Activated T-cell treated with anti-CD3 and anti-CD28 coated beads for 4 hours (primary cell): ENCODE results near the gene MAB21L4.

ENCODE experiments used
- DNase-seq: peaks from one replicate; pipeline ENCODE4 v3.0.0-alpha.2; 2020

Gene MAB21L4

DNA sequence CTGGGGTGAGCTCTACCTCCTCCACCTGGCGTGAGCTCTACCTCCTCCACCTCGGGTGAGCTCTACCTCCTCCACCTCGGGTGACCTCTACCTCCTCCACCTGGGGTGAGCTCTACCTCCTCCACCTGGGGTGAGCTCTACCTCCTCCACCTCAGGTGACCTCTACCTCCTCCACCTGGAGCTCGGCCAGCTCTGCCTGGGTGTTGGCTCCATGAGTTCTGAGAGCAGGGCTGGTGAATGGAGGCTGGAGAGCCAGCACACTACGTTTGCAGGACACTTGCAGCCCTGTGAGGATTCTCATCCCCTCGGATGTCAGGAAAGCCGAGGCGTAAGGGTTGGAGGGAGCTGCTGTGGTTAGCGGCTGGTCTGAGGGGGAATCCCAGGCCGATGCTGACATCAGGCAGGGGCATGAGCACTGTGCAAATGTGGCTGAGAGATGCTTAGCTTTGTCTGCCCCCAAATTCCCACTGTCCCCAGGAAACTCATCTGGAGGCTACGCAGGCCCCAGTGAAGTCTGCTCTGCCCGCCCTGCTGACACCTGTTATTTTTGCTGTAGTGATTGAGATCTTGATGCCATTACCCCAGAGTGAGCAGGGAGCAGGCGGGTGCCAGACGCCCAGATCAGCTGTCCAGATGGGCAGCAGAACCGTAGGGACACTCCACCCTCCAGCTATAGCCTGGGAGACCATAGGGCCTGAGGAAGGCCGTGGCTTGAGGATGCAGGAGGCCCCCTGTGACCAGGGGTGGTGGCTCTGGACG lies 13.4 kb upstream of the MAB21L4 start:
- no peak for DNase-seq

DNA sequence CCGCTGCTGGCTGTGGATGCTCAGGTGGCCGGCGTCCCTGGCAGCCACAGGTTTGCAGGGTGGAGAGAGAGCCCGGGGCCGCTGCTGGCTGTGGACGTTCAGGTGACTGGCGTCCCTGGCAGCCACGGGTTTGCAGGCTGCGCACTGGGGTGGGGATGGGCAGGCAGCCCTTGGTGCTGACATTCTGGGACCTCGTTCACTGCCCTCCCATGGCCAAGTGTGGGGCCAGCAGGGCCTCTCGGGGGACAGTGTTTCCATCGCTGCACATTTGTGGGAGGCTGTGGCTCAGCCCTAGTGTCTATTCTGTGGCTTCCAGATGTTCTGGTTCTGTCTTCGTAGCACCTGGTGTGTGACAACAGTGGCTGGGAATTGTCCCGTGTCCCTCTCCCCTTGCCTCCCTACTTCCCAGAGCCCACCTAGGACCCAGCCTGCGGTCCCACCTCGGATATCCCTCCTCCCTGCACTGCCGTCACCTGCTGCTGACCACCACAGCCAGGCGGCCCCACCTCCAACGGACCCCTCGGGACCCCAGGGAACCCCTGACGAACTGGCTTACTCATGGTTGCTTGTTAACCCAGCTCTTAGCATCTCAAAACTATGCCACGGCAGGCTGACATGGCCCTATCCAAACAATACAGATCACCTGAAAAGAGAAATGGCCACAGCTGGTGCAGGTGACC lies 11.1 kb upstream of the MAB21L4 start:
- no peak for DNase-seq

DNA sequence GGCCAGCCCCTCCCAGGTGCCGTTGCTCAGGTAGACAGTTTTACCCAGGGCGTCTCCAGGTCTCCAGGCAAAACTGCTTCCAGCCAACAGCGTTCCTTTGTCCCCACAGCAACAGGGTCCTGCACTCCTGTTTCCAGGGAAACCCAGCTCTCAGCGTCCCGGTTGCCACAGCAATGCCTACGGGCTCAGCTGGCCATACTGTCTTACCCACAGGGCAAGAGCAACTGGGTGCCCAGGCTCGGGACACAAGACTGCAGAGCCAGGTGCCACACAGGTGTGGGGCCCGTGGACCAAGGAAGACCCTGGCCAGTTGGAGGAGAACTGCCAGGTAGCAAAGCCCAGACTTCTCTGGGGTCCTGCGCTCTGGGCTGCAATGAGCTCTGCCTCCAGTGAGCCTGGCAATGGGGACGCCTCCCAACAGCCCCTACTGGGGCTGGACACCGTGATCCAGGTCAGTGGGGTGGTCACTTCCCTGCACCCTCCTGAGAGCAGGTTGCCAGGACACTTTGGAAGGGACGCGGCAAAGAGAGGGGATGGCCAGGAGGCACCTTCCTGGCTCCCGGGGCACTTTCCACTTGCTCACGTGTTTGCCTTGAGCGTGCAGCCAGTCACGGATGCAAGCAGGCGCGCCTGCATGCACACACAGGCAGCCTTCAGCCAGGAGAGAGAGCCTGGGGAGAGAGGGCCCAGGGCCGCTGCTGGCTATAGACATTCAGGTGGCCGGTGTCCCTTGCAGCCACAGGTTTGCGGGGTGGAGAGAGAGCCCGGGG lies 10.4 kb upstream of the MAB21L4 start, which contains the start of gene CROCC2:
Gene CROCC2, plus strand, starts transcription at position 196 of the 770 bp plus-strand sequence. Its CDS starts 178 bp downstream, at position 374.
- no peak for DNase-seq

DNA sequence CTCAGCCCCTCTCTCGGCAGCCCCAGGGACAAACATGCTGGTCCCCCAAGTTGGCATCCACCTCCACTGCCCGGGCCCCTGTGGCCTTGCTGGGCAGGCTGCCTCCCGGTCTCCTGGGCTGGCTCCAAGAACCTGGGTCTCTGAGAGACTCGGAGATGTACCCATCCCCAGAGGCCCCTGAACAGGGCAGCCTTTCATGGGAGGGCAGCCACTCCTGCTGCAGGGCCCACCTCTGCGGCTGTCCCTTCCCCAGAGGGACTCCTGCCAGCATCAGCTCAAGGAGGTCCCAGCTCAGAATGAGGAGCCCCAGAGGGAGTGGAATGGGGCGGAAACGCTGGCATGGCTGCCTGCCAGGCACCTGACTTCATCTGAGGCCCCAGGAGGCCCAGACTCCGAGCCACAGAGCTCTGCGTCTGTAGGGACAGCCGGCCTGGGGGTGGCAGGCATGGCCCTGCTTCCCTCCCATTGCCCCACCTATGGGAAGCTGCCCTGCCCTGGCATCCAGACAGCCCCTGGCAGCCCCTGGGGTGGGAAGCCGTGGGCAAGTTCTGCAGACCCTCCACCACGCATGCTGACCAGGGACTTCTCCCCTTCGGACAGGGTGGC lies 9.3 kb upstream of the MAB21L4 start:
- DNase-seq: no peak

DNA sequence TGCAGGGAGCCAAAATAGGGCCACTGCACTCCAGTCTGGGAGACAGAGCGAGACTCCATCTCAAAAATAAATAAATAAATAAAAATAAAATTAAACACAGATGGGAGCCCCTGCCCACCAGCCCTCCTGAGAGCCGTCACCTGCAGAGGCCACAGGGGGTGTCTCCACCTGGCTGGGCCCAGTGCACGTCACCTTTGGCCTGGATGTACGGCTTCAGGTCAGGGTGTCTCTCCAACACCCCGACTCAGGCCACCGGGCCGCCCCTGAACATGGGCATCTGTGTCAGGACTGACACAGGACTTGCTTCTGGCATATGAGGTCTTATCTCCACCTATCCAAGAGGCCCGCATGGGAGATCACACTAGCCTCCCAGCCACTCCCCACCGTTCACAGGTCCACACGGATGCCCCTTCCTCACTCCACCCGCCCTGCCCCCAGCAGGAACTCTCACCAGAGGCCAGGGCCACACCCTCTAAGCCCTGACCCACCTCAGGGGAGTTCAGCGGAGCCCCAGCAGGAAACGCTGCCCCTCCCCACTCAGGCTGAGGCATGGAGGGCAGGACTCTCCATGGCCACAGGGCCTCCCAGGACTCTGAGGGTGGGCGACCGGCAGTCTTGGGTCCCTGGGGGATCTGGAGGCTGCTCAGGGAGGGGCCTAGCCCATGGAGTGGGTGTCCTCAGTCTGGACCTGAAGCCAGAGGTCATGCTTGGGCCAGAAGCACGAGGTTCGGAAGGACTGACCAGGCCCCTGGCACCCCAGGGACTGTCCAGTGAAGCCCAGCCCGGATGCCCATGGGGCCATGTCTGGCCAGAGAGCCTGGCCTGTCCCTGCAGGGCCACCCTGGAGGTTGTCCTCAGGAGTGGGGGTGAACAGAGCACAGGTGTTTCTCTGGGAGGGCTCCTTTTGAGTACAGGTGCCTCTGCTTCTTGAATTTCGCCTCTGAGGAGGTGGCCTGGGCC lies 8.5 kb upstream of the MAB21L4 start:
- DNase-seq: no peak

DNA sequence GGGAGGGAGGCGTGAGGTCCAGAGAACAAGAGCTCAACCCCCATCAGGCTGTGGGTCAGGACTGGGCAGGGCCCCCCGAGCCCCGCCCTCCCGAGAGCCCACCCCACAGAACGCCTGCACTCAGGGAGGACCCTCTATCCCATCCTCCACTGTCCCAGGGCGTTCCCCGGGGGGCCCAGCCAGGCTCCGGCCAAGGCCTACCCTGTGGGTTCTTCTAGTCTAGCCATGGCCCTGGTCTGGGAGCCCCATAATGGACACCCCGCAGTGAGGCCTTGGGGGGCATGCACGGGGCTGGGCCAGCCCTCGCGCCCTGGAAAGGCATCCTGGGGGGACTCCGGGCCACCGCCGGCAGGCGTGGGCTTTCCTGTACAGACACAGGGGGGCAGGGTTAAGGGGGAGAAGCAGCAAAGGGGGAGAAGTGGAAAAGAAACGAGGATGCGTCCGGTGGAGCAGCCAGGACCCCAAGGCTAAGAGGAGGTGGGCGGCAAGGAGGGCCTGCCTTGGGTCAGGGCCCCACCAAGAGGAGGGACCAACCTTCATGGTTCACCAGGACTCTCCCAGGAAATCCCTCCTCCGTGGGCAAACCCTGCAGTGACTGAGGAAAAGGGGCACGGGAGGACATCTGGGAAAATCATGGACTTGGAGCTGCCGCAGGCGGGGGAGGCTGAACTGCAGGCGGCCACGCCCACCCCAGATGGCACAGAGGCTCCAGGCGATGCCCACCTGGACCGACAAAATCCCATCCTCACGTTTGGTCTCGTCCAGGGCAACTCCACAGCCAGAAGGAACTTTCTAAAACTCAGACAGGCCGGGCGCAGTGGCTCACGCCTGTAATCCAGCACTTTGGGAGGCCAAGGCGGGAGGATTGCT lies 7.5 kb upstream of the MAB21L4 start:
- DNase-seq: no peak

DNA sequence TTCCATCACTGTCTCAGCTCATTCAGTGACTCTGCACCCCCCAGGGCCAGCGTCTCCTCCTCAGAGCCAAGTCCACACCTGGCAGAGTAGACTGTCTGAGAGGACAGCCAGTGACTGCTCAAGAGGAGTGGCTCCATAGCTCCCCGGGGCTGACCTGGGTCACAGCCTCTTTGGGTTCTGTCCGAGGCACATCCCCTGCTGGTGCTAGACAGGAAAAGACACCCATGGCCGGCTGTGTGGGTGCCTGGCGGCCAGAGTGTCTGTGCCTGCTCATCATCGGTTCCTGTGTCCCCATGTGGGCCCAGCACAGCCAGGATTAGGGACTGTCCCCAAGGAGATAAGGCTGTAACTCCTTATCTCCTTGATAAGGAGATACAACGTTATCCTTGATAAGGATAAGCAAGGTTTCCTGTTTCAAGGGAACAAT lies 6.7 kb upstream of the MAB21L4 start:
- DNase-seq: no peak

DNA sequence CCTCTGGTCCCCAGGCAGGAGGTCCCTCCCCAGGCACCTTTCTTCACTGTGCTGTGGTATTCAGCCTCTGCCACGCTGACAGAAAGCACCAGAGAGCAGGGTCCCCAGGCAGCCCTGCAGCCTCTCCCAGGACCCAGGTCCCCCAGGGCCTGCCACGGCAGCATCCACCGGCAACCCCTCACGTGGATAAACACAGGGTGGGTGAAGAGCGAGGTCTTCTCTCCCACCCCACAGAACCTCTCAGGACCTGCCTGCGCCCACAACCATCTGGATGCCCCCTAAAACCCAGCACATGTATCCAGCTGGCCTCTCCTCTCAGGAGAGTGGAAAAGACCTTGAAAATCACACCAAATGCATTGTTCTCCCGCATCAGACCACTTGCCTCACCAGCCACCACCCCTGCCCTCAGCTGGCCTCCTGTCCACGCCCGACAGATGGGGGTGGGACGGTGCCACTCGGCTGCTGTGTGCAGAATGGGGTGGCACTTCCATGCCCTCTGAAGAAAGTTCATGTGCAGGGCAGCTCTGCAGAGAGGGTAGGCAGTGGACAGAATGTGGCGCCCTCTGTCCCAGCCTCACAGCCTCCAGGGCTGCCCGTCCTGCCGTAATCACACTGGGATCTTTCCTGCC lies 6.1 kb upstream of the MAB21L4 start:
- DNase-seq: no peak

DNA sequence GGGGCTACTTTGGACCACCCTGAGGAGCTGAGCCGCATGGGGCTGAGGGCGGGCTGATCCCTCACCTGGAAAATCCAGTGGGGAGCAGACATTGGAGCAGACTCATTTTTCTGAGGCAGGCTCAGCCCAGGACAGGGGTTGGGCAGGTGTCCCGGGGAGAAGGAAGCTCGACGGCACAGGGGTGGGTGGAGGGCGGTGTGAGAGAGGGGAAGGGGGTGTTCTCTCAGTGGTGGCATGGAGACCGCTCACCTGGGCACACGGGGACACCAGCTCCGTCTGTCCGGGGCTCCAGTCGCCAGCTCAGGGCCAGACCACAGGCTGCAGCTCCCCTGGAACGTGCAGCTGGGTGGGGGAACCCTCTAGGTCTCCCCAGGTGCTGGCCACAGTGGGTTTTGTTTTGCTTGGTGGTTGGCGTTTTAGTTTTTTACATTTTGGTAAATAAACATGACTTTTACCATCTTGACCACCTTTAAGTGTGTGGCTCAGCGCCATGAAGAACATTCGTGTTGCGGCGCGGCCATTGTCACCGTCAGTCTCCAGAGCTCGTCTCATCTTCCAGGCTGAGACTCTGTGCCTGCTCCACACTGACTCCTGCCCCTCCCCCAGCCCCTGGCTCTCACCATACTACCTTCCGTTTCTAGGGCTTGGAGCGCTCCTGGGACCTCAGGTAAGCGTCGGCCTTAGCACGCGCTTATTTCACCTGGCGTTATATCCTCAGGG lies 4.3 kb upstream of the MAB21L4 start:
- no peak for DNase-seq

DNA sequence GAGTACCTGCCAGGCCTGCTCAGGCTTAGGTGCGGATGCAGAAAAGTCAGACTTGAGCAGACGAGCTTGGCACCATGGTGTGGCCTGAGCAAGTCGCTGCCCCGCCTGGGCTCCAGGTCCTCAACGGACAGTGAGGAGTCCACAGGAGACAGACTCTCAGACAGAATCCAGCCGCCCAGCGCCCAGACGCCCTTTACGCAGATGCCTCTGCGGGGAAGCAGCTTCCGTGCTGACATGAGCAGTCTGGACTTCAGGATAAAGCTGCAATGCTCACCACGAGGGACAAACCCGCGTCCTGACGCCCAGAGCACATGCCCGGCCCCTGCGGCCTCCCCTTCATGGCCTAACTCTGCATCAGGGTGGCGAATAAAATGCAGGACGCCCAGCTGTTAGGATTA lies 3.5 kb upstream of the MAB21L4 start:
- no peak for DNase-seq

DNA sequence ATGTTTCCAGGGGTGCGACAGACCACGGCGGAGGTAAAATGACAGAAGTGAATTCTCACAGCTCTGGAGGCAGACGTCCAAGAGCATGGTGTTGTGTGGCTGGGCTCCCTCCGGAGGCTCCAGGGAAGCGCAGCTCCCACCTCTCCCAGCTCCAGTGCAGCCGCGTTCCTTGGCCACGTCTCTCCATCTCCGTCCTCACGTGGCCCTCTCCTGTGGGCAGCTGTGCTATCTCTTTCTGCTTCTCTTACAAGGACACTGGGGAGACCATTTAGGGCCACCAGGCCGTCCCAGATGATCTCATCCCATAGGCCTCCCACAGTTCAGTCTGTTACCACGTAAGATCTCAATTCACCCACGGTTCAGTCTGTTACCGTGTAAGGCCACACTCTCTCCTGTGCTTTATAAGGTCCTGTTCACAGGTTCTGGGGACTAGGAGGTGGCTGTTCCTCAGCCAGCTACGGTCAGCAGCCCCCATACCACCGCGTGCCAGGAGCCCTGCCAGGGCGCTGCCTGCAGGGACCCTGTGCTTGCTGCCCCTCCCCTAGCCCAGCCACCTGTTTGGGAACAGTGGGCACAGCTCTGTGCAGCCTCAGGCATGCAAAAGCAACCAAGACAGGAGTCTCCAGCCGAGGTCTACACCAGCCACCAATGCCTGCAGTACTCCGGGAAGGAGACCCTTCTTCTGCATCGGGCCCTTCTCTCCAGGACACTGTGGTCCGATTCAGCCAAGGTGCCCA lies 2.9 kb upstream of the MAB21L4 start:
- DNase-seq: no peak

DNA sequence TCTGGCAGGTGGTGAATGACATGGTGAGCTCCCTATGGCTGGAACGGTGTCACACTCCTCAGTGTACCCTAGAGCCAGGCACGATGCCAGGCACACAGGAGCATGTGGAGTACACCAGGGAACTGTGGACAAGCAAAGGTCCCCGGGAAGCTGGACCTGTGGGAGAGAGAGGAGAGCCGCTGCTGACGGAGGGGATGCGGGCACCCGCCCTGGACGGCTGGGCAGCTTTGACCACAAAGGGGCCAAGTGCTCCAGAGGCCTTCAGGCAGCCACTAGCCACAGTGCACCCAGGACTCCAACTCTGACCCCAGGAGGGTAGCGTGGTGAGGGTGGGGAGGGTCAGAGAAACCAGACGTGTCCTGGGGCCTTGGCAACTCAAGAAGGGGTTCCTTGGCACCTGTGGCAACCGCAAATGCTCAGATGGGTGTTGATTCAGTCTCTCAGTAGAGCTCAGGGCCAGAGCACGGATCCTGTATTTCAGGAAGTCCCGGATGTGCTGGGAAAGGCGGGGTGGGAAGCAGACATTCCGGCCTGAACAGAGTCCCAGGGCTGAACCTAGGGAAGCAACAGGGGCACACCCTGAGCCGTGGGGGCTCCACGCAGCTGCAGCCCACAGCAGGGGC lies 2.3 kb upstream of the MAB21L4 start:
- DNase-seq: no peak

DNA sequence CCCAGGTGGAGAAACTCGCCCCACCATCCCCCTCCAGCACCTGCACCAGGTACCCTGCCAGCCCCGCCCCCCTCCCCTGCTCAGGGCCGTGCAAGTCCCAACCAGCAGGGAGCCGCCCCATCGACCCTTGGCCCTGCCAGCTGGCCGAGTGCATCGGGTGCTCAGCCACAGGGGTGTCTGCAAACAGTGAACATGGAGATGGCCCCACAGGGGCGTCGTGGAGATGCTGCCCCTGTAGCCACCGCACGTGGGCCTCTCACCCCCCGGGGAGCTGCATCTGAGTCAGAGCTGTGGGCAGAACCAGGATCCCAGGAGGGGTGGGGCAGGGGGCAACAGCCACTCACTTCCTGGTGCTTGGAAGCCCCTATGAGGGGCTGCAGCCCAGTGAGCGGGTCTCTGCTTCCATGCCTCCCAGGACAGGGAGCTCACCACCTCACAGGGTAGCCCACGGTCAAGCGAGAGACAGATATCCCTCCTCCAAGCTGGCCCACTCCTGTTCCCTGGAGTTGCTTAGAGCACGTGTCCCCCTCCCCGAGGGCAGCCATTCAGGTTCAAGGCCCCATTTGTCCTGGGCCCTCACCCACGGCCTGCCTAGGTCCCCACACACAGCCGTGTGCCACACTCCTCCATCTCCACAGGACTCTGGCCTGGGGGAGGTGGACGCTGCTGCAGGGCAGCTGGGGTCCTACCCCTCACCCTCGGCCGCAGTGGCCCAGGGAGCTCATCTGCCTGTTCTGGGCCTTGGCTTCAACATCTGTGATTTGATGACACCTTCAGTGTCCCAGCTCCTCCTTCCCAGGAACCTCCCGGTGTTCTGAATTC lies 1.1 kb upstream of the MAB21L4 start:
- no peak for DNase-seq

DNA sequence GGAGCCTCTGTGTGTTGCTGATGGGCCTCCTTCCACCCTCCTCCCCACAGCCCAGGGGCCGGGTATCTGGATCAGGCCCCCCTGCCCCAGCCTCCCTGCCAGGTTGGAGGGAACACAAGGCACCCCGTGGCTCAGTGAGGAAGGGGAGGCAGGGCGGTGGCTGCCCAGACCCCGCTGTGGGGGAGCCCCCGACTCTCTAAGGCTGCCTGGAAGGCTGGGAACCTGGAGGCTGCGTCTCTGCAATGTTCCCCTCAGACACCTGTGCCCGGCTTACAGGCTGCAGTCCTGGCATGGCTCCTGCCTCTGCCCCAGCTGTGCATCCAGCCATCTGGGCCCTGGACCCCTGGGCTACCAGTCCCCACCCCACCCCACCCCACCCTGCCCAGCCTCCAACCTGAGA lies 438 bp upstream of the MAB21L4 start:
- no peak for DNase-seq

DNA sequence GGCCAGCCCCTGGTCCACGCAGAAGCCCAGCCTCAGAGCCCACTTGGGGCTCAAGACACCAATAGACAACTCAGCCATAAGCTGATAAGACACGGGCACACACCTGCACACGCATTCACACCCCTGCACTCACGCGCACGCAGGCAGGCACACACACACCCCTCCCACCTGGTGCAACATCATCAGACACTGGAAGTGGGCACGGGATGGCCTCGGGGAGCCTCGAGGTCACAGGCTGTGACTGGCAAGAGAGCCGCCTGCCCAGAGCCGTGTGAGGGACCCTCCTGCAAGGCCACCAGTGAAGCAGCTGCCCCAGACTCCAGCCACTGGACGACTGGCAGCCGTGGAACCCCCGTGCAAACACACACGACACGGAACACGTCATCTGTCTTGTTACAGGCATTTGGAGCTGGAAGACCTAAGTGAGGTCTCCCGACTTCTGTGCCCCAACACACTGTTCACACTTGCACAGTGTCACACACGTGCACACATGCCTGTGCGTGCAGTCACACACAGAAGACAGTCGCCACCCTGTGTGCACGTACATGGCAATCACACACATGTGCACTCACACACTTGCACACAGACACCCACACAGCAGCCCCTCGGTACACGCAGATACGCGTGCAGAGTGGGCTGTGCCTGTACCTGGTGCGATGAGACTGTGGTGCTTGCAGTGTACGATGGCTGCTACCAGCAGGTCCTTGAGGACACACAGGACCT lies 959 bp downstream of the MAB21L4 start:
- DNase-seq: no peak

DNA sequence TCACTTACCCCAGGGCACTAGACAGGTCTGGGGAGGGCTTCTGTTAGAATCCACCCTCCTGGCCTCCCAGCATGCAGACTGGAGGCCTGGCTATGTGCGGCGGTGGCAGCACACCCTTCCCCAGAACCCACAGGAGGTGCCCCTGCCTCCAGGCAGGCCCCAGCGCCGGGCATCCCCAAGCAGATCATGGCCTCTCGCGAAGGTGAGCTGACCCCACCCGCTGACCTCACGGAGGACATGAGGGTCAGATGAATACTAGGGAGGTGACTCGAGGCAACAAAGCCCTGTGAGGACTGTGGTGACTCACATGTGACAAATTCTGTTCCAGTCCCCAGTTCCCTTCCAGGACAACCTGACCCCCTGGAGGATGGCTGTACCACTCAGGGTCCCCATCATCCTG lies 1.9 kb downstream of the MAB21L4 start:
- DNase-seq: no peak

DNA sequence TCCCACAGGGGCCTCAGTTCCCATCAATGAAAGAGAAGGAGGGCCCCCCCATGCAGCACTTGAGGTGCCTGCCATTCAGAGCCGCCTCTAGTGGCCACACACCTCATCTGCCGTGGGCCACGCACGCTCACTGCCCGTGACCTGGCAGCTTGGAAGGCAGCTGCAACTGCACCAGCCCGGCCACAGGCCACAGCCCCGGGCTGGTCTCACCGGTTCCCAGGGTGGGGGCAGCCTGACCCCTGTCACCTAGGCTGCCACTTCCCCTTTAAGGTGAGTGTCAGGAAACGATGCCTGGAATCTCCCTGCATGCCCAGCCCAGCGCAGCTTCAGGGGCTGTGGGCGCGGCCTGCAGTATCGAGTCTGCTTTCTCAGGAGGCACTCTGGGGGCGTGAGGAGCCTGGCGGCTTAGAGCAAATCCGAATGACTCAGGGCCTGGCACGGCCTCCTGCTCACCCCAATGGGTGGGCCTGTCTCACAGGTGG lies 2.6 kb downstream of the MAB21L4 start:
- peak; percentile 55 for DNase-seq
